EL (cell line): ENCODE data around the gene CTNNA3.
"Not testable (repeated sequence)": the region's sequence is repeated elsewhere in the genome, so short reads cannot be mapped to it uniquely, and the experiment has no call there.

Source experiments
- DNase-seq: peaks from one replicate; pipeline ENCODE4 v3.0.0-alpha.2; 2016

CTNNA3 gene

GRCh38 chr10:67230680-67231500, 465.1 kb downstream of the CTNNA3 start:
- not testable (repeated sequence) for DNase-seq

GRCh38 chr10:67225226-67225625, 470.8 kb downstream of the CTNNA3 start:
- no peak for DNase-seq

- no peak for DNase-seq
Measured at GRCh38 chr10:67224553-67224952, 471.4 kb downstream of the CTNNA3 start.

GRCh38 chr10:67222934-67223333, 473.1 kb downstream of the CTNNA3 start:
- no peak for DNase-seq

GRCh38 chr10:67221939-67222494, 474.0 kb downstream of the CTNNA3 start:
- no peak for DNase-seq

- DNase-seq = no peak
Measured at GRCh38 chr10:67211680-67212079, 484.3 kb downstream of the CTNNA3 start.

- DNase-seq = not testable (repeated sequence)
Measured at GRCh38 chr10:67207923-67208322, 488.1 kb downstream of the CTNNA3 start.

GRCh38 chr10:67200913-67201564, 495.0 kb downstream of the CTNNA3 start:
- DNase-seq = no peak

GRCh38 chr10:67175354-67175753, 520.6 kb downstream of the CTNNA3 start:
- DNase-seq = no peak

GRCh38 chr10:67173787-67174186, 522.2 kb downstream of the CTNNA3 start:
- no peak for DNase-seq

- DNase-seq = no peak
Measured at GRCh38 chr10:67171970-67172369, 524.0 kb downstream of the CTNNA3 start.

GRCh38 chr10:67156239-67156638, 539.8 kb downstream of the CTNNA3 start:
- DNase-seq = no peak

GRCh38 chr10:67151471-67151870, 544.5 kb downstream of the CTNNA3 start:
- no peak for DNase-seq

GRCh38 chr10:67144530-67144929, 551.5 kb downstream of the CTNNA3 start:
- no peak for DNase-seq

- no peak for DNase-seq
Measured at GRCh38 chr10:67141300-67141699, 554.7 kb downstream of the CTNNA3 start.

GRCh38 chr10:67140641-67141040, 555.4 kb downstream of the CTNNA3 start:
- no peak for DNase-seq

GRCh38 chr10:67127441-67127840, 568.6 kb downstream of the CTNNA3 start:
- DNase-seq = no peak

GRCh38 chr10:67119651-67120050, 576.3 kb downstream of the CTNNA3 start:
- no peak for DNase-seq

- DNase-seq = no peak
Measured at GRCh38 chr10:67115972-67116371, 580.0 kb downstream of the CTNNA3 start.

- DNase-seq = no peak
Measured at GRCh38 chr10:67114945-67115344, 581.0 kb downstream of the CTNNA3 start.

GRCh38 chr10:67112765-67113164, 583.2 kb downstream of the CTNNA3 start:
- no peak for DNase-seq

- DNase-seq = no peak
Measured at GRCh38 chr10:67110286-67110685, 585.7 kb downstream of the CTNNA3 start.

GRCh38 chr10:67107670-67108069, 588.3 kb downstream of the CTNNA3 start:
- no peak for DNase-seq

GRCh38 chr10:67100951-67101350, 595.0 kb downstream of the CTNNA3 start:
- no peak for DNase-seq
